HEK293 (cell line): ENCODE data around the gene IL17REL.
A peak's percentile ranks its signal among the peaks of the same experiment; 100 is the strongest.

Experiments
- CTCF ChIA-PET: fragments of 350-600 bp; formaldehyde crosslinking; extraction: SDS; loops from one replicate; lab custom pipeline; 2021; ENCODE audit warnings: antibody characterized with exemption; lab: Yijun Ruan, JAX
- POLR2A ChIA-PET: fragments of 300-600 bp; formaldehyde crosslinking; extraction: SDS; loops from one replicate; lab custom pipeline; 2020; ENCODE audit warnings: antibody characterized with exemption, inconsistent platforms; lab: Yijun Ruan, JAX
- H3K27ac ChIP-seq: fragments of 200-500 bp; sonication (Bioruptor generic); 2 replicates; pipeline ENCODE4 v1.5.1; 2014; ENCODE audit warnings: low read depth, low read length, control low read depth, inconsistent platforms; ENCODE audit errors: extremely low read depth
- H3K36me3 ChIP-seq, 2 experiments: fragments of 200-500 bp in 1 of 2; sonication (Bioruptor generic) in 1 of 2; 1 replicate in 1 of 2; 2 replicates in 1 of 2; pipeline ENCODE4 v1.5.1; 2014 to 2017; ENCODE audit warnings: inconsistent platforms in 2 of 2, low read length in 2 of 2; ENCODE audit not compliant: control insufficient read depth in 2 of 2, insufficient read depth in 1 of 2
- H3K4me1 ChIP-seq: fragments of 200-500 bp; sonication (Bioruptor generic); 2 replicates; pipeline ENCODE4 v1.5.1; 2014; ENCODE audit warnings: mild to moderate bottlenecking, low read length, inconsistent platforms; ENCODE audit not compliant: control insufficient read depth, insufficient read depth
- H3K4me3 ChIP-seq: 2 replicates; pipeline ENCODE4 v1.5.1; 2011; ENCODE audit warnings: low read depth, mild to moderate bottlenecking, control low read depth, low read length, moderate library complexity
- H3K9me3 ChIP-seq: fragments of 200-500 bp; sonication (Bioruptor generic); 2 replicates; pipeline ENCODE4 v1.5.1; 2014; ENCODE audit warnings: low read depth, low read length, inconsistent platforms; ENCODE audit not compliant: control insufficient read depth, insufficient read depth
- EGR2 ChIP-seq: fragments of 450-650 bp; formaldehyde crosslinking; IDR thresholded peaks from 2 replicates; pipeline ENCODE4 v1.5.1; 2016; ENCODE audit warnings: low read depth, missing biosample characterization, missing genetic modification characterization
- GLIS2 ChIP-seq: fragments of 450-650 bp; formaldehyde crosslinking; IDR thresholded peaks from 2 replicates; pipeline ENCODE4 v1.5.1; 2016; ENCODE audit warnings: missing biosample characterization, missing genetic modification characterization
- MEIS1 ChIP-seq: sonication (generic); formaldehyde crosslinking; IDR thresholded peaks from 2 replicates; pipeline ENCODE4 v1.8.1; 2022; ENCODE audit warnings: missing genetic modification reagents, mild to moderate bottlenecking, borderline replicate concordance
- RBAK ChIP-seq: fragments of 450-650 bp; formaldehyde crosslinking; IDR thresholded peaks from 2 replicates; pipeline ENCODE4 v1.5.1; 2016; ENCODE audit warnings: missing biosample characterization, missing genetic modification characterization
- YY2 ChIP-seq: fragments of 450-650 bp; formaldehyde crosslinking; IDR thresholded peaks from 2 replicates; pipeline ENCODE4 v1.5.1; 2016; ENCODE audit warnings: missing biosample characterization, missing genetic modification characterization
- ZBTB1 ChIP-seq: fragments of 450-650 bp; formaldehyde crosslinking; IDR thresholded peaks from 2 replicates; pipeline ENCODE4 v1.5.1; 2016; ENCODE audit warnings: missing biosample characterization, missing genetic modification characterization
- ZFP69B ChIP-seq: fragments of 450-650 bp; formaldehyde crosslinking; IDR thresholded peaks from 2 replicates; pipeline ENCODE4 v1.5.1; 2016; ENCODE audit warnings: missing biosample characterization, missing genetic modification characterization
- ZNF138 ChIP-seq: fragments of 450-650 bp; formaldehyde crosslinking; IDR thresholded peaks from 2 replicates; pipeline ENCODE4 v1.5.1; 2016; ENCODE audit warnings: missing biosample characterization, missing genetic modification characterization, borderline replicate concordance
- ZNF211 ChIP-seq: fragments of 450-650 bp; formaldehyde crosslinking; IDR thresholded peaks from 2 replicates; pipeline ENCODE4 v1.5.1; 2016; ENCODE audit warnings: low read depth, missing biosample characterization, missing genetic modification characterization
- ZNF341 ChIP-seq: fragments of 450-650 bp; formaldehyde crosslinking; IDR thresholded peaks from 2 replicates; pipeline ENCODE4; 2016; ENCODE audit warnings: low read depth, missing biosample characterization, missing genetic modification characterization
- ZNF366 ChIP-seq: fragments of 450-650 bp; formaldehyde crosslinking; conservative IDR thresholded peaks from 2 replicates; pipeline ENCODE4 v1.5.1; 2016; ENCODE audit warnings: missing biosample characterization, missing genetic modification characterization
- ZNF501 ChIP-seq: fragments of 450-650 bp; formaldehyde crosslinking; IDR thresholded peaks from 2 replicates; pipeline ENCODE4 v1.5.1; 2016; ENCODE audit warnings: missing biosample characterization, missing genetic modification characterization
- ZNF510 ChIP-seq: fragments of 450-650 bp; formaldehyde crosslinking; IDR thresholded peaks from 2 replicates; pipeline ENCODE4 v1.5.1; 2018; ENCODE audit warnings: mild to moderate bottlenecking, missing genetic modification characterization, missing biosample characterization; ENCODE audit not compliant: insufficient replicate concordance
- ZNF530 ChIP-seq: fragments of 450-650 bp; formaldehyde crosslinking; IDR thresholded peaks from 2 replicates; pipeline ENCODE4 v1.5.1; 2016; ENCODE audit warnings: low read depth, missing biosample characterization, missing genetic modification characterization
- ZNF585B ChIP-seq: fragments of 450-650 bp; formaldehyde crosslinking; IDR thresholded peaks from 2 replicates; pipeline ENCODE4 v1.5.1; 2016; ENCODE audit warnings: missing biosample characterization, missing genetic modification characterization
- ZNF629 ChIP-seq: fragments of 450-650 bp; formaldehyde crosslinking; IDR thresholded peaks from 2 replicates; pipeline ENCODE4 v1.5.1; 2017; ENCODE audit warnings: missing biosample characterization, missing genetic modification characterization
- ZNF768 ChIP-seq: fragments of 450-650 bp; formaldehyde crosslinking; IDR thresholded peaks from 2 replicates; pipeline ENCODE4 v1.5.1; 2018; ENCODE audit warnings: missing biosample characterization, mild to moderate bottlenecking, missing genetic modification characterization
- ZNF791 ChIP-seq: fragments of 450-650 bp; formaldehyde crosslinking; IDR thresholded peaks from 2 replicates; pipeline ENCODE4 v1.5.1; 2016; ENCODE audit warnings: missing biosample characterization, missing genetic modification characterization
- TF ChIP-seq, protein P1 (sequence below): fragments of 450-650 bp; formaldehyde crosslinking; IDR thresholded peaks from 2 replicates; pipeline ENCODE4 v1.5.1; 2016; ENCODE audit warnings: missing biosample characterization, missing genetic modification characterization
- TF ChIP-seq, protein P2 (sequence below): fragments of 450-650 bp; formaldehyde crosslinking; IDR thresholded peaks from 2 replicates; pipeline ENCODE4 v1.5.1; 2016; ENCODE audit warnings: missing biosample characterization, missing genetic modification characterization

Gene IL17REL

DNA sequence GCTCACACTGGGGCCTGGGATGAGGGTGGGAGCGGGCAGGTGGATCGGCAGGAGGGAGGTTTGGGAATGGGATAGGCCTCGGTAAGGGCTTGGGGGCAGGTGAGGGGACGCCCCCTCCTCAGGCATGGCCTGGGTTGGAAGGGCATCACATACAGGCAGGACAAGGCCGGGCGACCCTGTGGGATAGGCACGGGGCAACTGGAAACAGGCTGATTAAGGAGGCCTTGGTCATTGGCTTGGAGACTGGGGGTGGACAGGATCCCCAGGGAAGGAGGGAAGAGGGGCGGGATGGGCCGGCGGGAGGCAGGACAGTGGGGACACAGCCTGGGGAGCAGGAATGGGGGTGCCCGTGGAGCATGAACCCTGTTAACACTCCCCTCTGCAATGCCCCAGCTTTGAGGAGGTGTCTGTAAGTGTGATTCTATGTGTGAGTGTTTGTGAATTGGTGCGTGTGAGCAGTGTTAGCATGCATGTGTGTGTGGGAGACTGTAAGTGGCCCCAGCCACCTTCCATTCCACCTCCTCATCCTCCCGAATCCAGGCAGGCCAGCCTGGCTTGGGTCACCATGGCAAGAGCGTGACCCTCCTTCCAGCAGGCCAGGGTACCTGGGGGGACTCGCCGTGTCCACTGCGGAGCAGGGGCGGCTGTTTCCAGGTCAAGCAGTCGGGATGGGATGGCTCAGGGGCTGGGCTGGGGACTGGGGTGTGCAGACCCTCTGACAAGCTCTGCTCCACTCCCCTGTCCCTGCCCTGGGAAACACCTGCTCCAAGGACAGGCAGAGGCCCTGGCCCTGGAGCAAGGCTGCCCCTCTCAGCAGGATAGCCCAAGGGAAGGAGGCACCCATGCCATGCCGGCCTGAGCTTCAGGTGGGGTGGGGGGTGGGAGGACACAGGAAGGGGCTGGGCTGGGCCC lies 55.4 kb downstream of the IL17REL start (continued):
- TF ChIP-seq EGR2 (tag by site-specific recombination): peak; percentile 60
- TF ChIP-seq ZNF366 (tag by site-specific recombination): no peak
- no peak for TF ChIP-seq ZBTB1 (tag by site-specific recombination)
- TF ChIP-seq RBAK (tag by site-specific recombination): no peak
- no peak for TF ChIP-seq YY2 (tag by site-specific recombination)
- TF ChIP-seq ZNF501: no peak
- TF ChIP-seq ZNF510 (tag by site-specific recombination): no peak
- no peak for TF ChIP-seq ZNF768 (tag by site-specific recombination)
- TF ChIP-seq ZFP69B (tag by site-specific recombination): no peak
- TF ChIP-seq, protein P1, sequence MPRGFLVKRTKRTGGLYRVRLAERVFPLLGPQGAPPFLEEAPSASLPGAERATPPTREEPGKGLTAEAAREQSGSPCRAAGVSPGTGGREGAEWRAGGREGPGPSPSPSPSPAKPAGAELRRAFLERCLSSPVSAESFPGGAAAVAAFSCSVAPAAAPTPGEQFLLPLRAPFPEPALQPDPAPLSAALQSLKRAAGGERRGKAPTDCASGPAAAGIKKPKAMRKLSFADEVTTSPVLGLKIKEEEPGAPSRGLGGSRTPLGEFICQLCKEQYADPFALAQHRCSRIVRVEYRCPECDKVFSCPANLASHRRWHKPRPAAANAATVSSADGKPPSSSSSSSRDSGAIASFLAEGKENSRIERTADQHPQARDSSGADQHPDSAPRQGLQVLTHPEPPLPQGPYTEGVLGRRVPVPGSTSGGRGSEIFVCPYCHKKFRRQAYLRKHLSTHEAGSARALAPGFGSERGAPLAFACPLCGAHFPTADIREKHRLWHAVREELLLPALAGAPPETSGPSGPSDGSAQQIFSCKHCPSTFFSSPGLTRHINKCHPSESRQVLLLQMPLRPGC (tag by site-specific recombination): no peak
- TF ChIP-seq GLIS2 (tag by site-specific recombination): peak; percentile 23; the same call in 1 of the 2 replicates
- TF ChIP-seq ZNF530 (tag by site-specific recombination): no peak
- no peak for TF ChIP-seq ZNF211 (tag by site-specific recombination)
- TF ChIP-seq ZNF629 (tag by site-specific recombination): no peak
- no peak for TF ChIP-seq ZNF138 (tag by site-specific recombination)
- TF ChIP-seq MEIS1 (CRISPR knock-in tag): no peak
- no peak for TF ChIP-seq ZNF585B

DNA sequence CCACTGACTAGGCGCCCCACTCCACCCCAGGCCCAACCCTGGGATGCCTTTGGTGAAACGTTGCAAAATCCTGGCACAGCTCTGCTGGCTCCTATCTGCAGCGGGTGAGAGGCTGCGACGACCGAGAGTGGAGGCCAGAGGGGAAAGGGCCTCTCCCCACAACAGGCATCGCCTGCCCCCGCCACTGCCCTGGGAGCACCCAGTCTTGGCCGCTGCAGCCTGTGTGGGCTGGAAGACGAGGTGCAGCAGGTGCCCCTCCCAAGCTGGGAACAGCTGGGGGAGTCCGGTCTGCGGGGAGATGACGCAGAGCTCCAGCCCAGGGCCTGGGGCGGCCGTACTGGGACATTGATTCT lies 56.2 kb downstream of the IL17REL start:
- POLR2A ChIA-PET: no interaction called here
- peaks cover 0 to 1% of the 10 kb centered on the region in 2 experiments; a peak in 1 of 3 replicates for H3K36me3 ChIP-seq
- CTCF ChIA-PET: no interaction called here
- H3K27ac ChIP-seq: no peak overlapping the region
- peaks cover 4% of the 10 kb centered on the region; the same call in 1 of the 2 replicates for H3K4me1 ChIP-seq
- TF ChIP-seq ZNF791 (tag by site-specific recombination): no peak
- TF ChIP-seq, protein P2, sequence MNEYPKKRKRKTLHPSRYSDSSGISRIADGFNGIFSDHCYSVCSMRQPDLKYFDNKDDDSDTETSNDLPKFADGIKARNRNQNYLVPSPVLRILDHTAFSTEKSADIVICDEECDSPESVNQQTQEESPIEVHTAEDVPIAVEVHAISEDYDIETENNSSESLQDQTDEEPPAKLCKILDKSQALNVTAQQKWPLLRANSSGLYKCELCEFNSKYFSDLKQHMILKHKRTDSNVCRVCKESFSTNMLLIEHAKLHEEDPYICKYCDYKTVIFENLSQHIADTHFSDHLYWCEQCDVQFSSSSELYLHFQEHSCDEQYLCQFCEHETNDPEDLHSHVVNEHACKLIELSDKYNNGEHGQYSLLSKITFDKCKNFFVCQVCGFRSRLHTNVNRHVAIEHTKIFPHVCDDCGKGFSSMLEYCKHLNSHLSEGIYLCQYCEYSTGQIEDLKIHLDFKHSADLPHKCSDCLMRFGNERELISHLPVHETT (tag by site-specific recombination): no peak
- TF ChIP-seq ZNF341 (tag by site-specific recombination): peak; percentile 43; the same call in 1 of the 2 replicates
- no peak overlapping the region for H3K4me3 ChIP-seq
- H3K9me3 ChIP-seq: no peaks in the 10 kb centered on the region
